GM19099 (cell line): Measurements from ENCODE around the gene PDCL2.

Source experiments
- POLR2A ChIP-seq: IDR thresholded peaks from 3 replicates; pipeline ENCODE4 v1.6.1; 2011; ENCODE audit warnings: low read depth; ENCODE audit not compliant: insufficient read length; ENCODE audit errors: extremely low read depth

The PDCL2 gene

GRCh38 chr4:55610381-55610780 is 18.3 kb upstream of the PDCL2 start:
- TF ChIP-seq POLR2A, result no peak

GRCh38 chr4:55609393-55609866 is 17.4 kb upstream of the PDCL2 start:
- no peak for TF ChIP-seq POLR2A

- no peak for TF ChIP-seq POLR2A
These were observed 16.5 kb upstream of the PDCL2 start for GRCh38 chr4:55608591-55608990.

- TF ChIP-seq POLR2A, result no peak
These were observed 13.0 kb upstream of the PDCL2 start for GRCh38 chr4:55604996-55605395.

GRCh38 chr4:55600640-55601039 is 8.6 kb upstream of the PDCL2 start:
- TF ChIP-seq POLR2A, result no peak

GRCh38 chr4:55598641-55599040 is 6.6 kb upstream of the PDCL2 start:
- no peak for TF ChIP-seq POLR2A

GRCh38 chr4:55588160-55588559 is 3.9 kb downstream of the PDCL2 start:
- no peak for TF ChIP-seq POLR2A

- no peak for TF ChIP-seq POLR2A
These were observed 13.6 kb downstream of the PDCL2 start for GRCh38 chr4:55578341-55579010.

- TF ChIP-seq POLR2A, result no peak
These were observed 16.5 kb downstream of the PDCL2 start for GRCh38 chr4:55575513-55575912.

GRCh38 chr4:55574252-55574651 is 17.8 kb downstream of the PDCL2 start:
- TF ChIP-seq POLR2A, result no peak

- no peak for TF ChIP-seq POLR2A
These were observed 20.2 kb downstream of the PDCL2 start for GRCh38 chr4:55571806-55572205.

GRCh38 chr4:55568905-55569504 is 23.0 kb downstream of the PDCL2 start:
- TF ChIP-seq POLR2A, result no peak

- TF ChIP-seq POLR2A, result no peak
These were observed 30.2 kb downstream of the PDCL2 start for GRCh38 chr4:55561889-55562288.

GRCh38 chr4:55560096-55560495 is 31.9 kb downstream of the PDCL2 start:
- no peak for TF ChIP-seq POLR2A

- TF ChIP-seq POLR2A, result no peak
These were observed 37.5 kb downstream of the PDCL2 start for GRCh38 chr4:55554453-55555030.
